Keratinocyte (primary cell): ENCODE data around the gene ALDH9A1. TPM values are rescaled to one million over a fixed set of nuclear protein-coding genes. Genes with fewer than 3 reads are reported as not detected.

ENCODE experiments used
- DNase-seq: peaks from one replicate; pipeline ENCODE4 v3.0.0-alpha.2; 2011; ENCODE audit warnings: low read depth, missing footprints, low spot score
- FAIRE-seq: peaks from 2 replicates; lab custom pipeline; 2011; peaks lifted over from hg19 to GRCh38; lab: Jason Lieb, UNC
- H2AFZ ChIP-seq: 2 replicates; pipeline ENCODE4 v1.6.0; 2012; ENCODE audit warnings: low read length, control low read depth, inconsistent platforms; ENCODE audit not compliant: control insufficient read depth
- H3K27ac ChIP-seq: 2 replicates; pipeline ENCODE4 v1.5.1; 2011; ENCODE audit warnings: low read length; ENCODE audit not compliant: control insufficient read depth, insufficient read depth
- H3K27me3 ChIP-seq: 3 replicates; pipeline ENCODE4 v1.6.0; 2011; ENCODE audit warnings: low read length; ENCODE audit not compliant: control insufficient read depth, insufficient read depth; ENCODE audit errors: extremely low read depth
- H3K36me3 ChIP-seq, 2 experiments: 2 replicates in 1 of 2; 3 replicates in 1 of 2; pipeline ENCODE4 v1.5.1; 2011; ENCODE audit warnings: low read length in 2 of 2, mild to moderate bottlenecking in 1 of 2; ENCODE audit not compliant: control insufficient read depth in 2 of 2, insufficient read depth in 2 of 2; ENCODE audit errors: extremely low read depth in 1 of 2
- H3K4me1 ChIP-seq: 3 replicates; pipeline ENCODE4 v1.5.1; 2011; ENCODE audit warnings: low read length; ENCODE audit not compliant: control insufficient read depth, insufficient read depth; ENCODE audit errors: extremely low read depth
- H3K4me2 ChIP-seq: 3 replicates; pipeline ENCODE4 v1.6.0; 2011; ENCODE audit warnings: low read depth, low read length; ENCODE audit not compliant: control insufficient read depth, insufficient read depth; ENCODE audit errors: extremely low read depth
- H3K4me3 ChIP-seq, 3 experiments: fragments of 200-600 bp in 1 of 3; sonication (generic) in 1 of 3; 2 replicates in 2 of 3; 3 replicates in 1 of 3; pipeline ENCODE4 v1.5.1; 2011 to 2016; ENCODE audit warnings: low read length in 3 of 3, mild to moderate bottlenecking in 3 of 3, control low read depth in 2 of 3, inconsistent platforms in 1 of 3, low read depth in 1 of 3, mixed read lengths in 1 of 3, mixed run types in 1 of 3, moderate library complexity in 1 of 3; ENCODE audit not compliant: control insufficient read depth in 2 of 3, insufficient read depth in 2 of 3; ENCODE audit errors: extremely low read depth in 1 of 3
- H3K79me2 ChIP-seq: 2 replicates; pipeline ENCODE4 v1.6.0; 2012; ENCODE audit warnings: low read length; ENCODE audit not compliant: control insufficient read depth, insufficient read depth
- H3K9ac ChIP-seq: 3 replicates; pipeline ENCODE4 v1.6.0; 2011; ENCODE audit warnings: low read length; ENCODE audit not compliant: control insufficient read depth, insufficient read depth; ENCODE audit errors: extremely low read depth
- H3K9me1 ChIP-seq: 3 replicates; pipeline ENCODE4 v1.6.0; 2011; ENCODE audit warnings: low read length; ENCODE audit not compliant: control insufficient read depth, insufficient read depth; ENCODE audit errors: extremely low read depth
- H3K9me3 ChIP-seq: 2 replicates; pipeline ENCODE4 v1.5.1; 2012; ENCODE audit warnings: low read depth, low read length; ENCODE audit not compliant: control insufficient read depth
- H4K20me1 ChIP-seq: 3 replicates; pipeline ENCODE4 v1.6.0; 2011; ENCODE audit warnings: low read length; ENCODE audit not compliant: control insufficient read depth, insufficient read depth; ENCODE audit errors: extremely low read depth
- CTCF ChIP-seq, 3 experiments: IDR thresholded peaks in 1 of 3; conservative IDR thresholded peaks in 1 of 3; optimal IDR thresholded peaks in 1 of 3; 2 replicates in 2 of 3; 3 replicates in 1 of 3; pipeline versions ENCODE3 to v1.5.1; 2011; ENCODE audit warnings: low read length in 3 of 3, mild to moderate bottlenecking in 3 of 3, moderate library complexity in 2 of 3, control low read depth in 1 of 3, inconsistent platforms in 1 of 3; ENCODE audit not compliant: insufficient read depth in 2 of 3; ENCODE audit errors: extremely low read depth in 1 of 3
- EZH2 ChIP-seq: IDR thresholded peaks from one replicate; pipeline ENCODE4 v1.6.1; 2012; ENCODE audit warnings: inconsistent platforms, mild to moderate bottlenecking, low read length, moderate library complexity
- dilution Hi-C: fragments of 300-500 bp; cut with MboI; formaldehyde crosslinking; loops from one replicate; pipeline ENCODE4 v1.7.0; 2020; ENCODE audit warnings: low sequenced_read_pairs; ENCODE audit not compliant: extremely low pct_ligation_motif_present
- polyA plus RNA-seq, 5 experiments: library from polyadenylated mRNA; depleted of rRNA in 3 of 5; stranded (reverse) in 3 of 5; stranded (forward) in 1 of 5; unstranded in 1 of 5; fragments of >200 nt; gene quantifications; 1 replicate in 1 of 5; 2 replicates in 3 of 5; 3 replicates in 1 of 5; pipeline versions ENCODE4 v1.2.1 to v1.2.3, GENCODE V29; 2011 to 2012; ENCODE audit warnings: missing spikeins in 2 of 5, low read depth in 1 of 5, low replicate concordance in 1 of 5

The ALDH9A1 gene
- polyA plus RNA-seq, 1 donor (not counting 4 experiments of a cell fraction or from before 2014, with no cell fraction given): 77.4 TPM

DNA sequence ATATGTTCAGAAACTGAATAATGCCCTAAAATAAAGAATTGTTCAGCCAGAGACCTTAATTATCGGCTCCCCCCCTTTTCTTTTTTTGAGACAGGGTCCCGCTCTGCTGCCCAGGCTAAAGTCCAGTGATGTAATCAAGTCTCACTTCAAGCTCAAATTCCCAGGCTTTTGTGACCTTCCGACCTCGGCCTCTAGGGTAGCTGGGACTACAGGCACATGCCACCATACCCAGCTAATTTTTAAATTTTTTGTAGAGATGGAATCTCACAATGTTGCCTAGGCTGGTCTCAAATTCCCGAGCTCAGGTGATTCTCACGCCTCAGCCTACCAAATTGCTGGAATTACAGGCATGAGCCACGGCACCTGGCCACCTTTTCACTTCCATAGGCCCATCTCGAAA lies 43.8 kb upstream of the ALDH9A1 start:
- Histone ChIP-seq H3K9me1 (no peaks in the 10 kb centered on the region), H3K4me2 (no peak overlapping the region), H4K20me1 (no peaks in the 10 kb centered on the region), H2AFZ (no peak overlapping the region), H3K27ac (no peak overlapping the region), H3K27me3 (no peaks in the 10 kb centered on the region), H3K9ac (no peak overlapping the region), H3K4me3 (no peak overlapping the region), H3K9me3 (no peaks in the 10 kb centered on the region), H3K79me2 (no peaks in the 10 kb centered on the region), H3K4me1 (no peaks in the 10 kb centered on the region), H3K36me3 (peaks cover 3 to 8% of the 10 kb centered on the region in 2 experiments)
- no peak for DNase-seq
- no peak for FAIRE-seq
- no peak for TF ChIP-seq CTCF (optimal IDR thresholded peaks at IDR 0.05 in 1 of 3, IDR thresholded peaks at IDR 0.05 in 1 of 3, conservative IDR thresholded peaks at IDR 0.05 in 1 of 3; ENCODE audit: extremely low read depth in 1 of 3, insufficient read depth in 2 of 3, low read length in 3 of 3)
- TF ChIP-seq EZH2: no peak
- dilution Hi-C loops: no loop called here

DNA sequence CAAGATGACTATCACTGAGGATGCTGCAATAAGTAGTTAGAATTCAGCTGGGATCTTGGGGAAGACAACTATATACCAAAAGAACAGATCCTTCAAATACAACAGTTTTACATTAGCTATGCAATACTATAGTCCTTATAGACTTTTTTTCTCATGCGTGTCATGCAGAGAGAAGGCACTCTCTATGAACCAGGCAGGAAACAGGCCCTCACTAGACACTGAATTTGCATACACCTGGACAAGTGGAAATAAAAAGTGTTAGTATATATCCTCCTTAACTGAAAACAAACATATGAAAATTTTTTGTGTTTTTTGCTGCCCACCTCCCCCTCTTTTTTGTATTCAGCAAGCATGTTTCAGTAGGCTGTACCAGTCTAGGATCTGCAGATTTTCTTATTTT lies 40.4 kb upstream of the ALDH9A1 start:
- TF ChIP-seq EZH2 (no peak), CTCF (optimal IDR thresholded peaks at IDR 0.05 in 1 of 3, IDR thresholded peaks at IDR 0.05 in 1 of 3, conservative IDR thresholded peaks at IDR 0.05 in 1 of 3; ENCODE audit: extremely low read depth in 1 of 3, insufficient read depth in 2 of 3, low read length in 3 of 3) (no peak)
- Histone ChIP-seq H4K20me1 (no peaks in the 10 kb centered on the region), H3K79me2 (no peaks in the 10 kb centered on the region), H3K9me3 (no peaks in the 10 kb centered on the region), H3K4me2 (no peak overlapping the region), H2AFZ (no peak overlapping the region), H3K4me3 (no peak overlapping the region), H3K4me1 (no peaks in the 10 kb centered on the region), H3K27me3 (no peaks in the 10 kb centered on the region), H3K36me3 (peaks cover 3 to 11% of the 10 kb centered on the region in 2 experiments), H3K9ac (no peak overlapping the region), H3K27ac (no peak overlapping the region), H3K9me1 (no peaks in the 10 kb centered on the region)
- DNase-seq (no peak), FAIRE-seq (no peak)
- dilution Hi-C loops: no loop called here
